CD14-positive monocyte (primary cell): ENCODE measurements around the gene PDE6H. TPM values are rescaled to one million over a fixed set of nuclear protein-coding genes. Genes with fewer than 3 reads are reported as not detected.

Source experiments
- DNase-seq, 3 donors: peaks; one replicate each; pipeline ENCODE4 v3.0.0-alpha.2; 2011 to 2022
- H2AFZ ChIP-seq: 2 replicates; pipeline ENCODE4 v1.6.0; 2012; ENCODE audit warnings: mild to moderate bottlenecking, low read depth, low read length, inconsistent platforms; ENCODE audit not compliant: insufficient read depth, poor library complexity, severe bottlenecking
- H3K27ac ChIP-seq, 2 donors: 1 replicate in 1 of 2; 2 replicates in 1 of 2; pipeline ENCODE4 v1.5.1; 2012 to 2013; ENCODE audit warnings: low read length in 2 of 2, control low read depth in 1 of 2, inconsistent platforms in 1 of 2, low read depth in 1 of 2, mild to moderate bottlenecking in 1 of 2
- H3K27me3 ChIP-seq, 2 donors: one replicate each; pipeline versions ENCODE4 v1.6.0 to v1.6.1; 2011 to 2013; ENCODE audit warnings: low read length in 2 of 2; ENCODE audit not compliant: control insufficient read depth in 2 of 2, insufficient read depth in 2 of 2
- H3K36me3 ChIP-seq, 2 donors: replicated peaks in 1 of 2; 1 replicate in 1 of 2; 2 replicates in 1 of 2; pipeline versions ENCODE4 v1.5.1 to v1.6.1; 2012 to 2013; ENCODE audit warnings: low read length in 2 of 2, control low read depth in 1 of 2, inconsistent platforms in 1 of 2, mild to moderate bottlenecking in 1 of 2; ENCODE audit not compliant: insufficient read depth in 2 of 2, control insufficient read depth in 1 of 2
- H3K4me1 ChIP-seq, 2 donors: 1 replicate in 1 of 2; 2 replicates in 1 of 2; pipeline versions ENCODE4 v1.5.1 to v1.6.1; 2012 to 2013; ENCODE audit warnings: low read length in 2 of 2, control low read depth in 1 of 2, inconsistent platforms in 1 of 2, mild to moderate bottlenecking in 1 of 2, moderate library complexity in 1 of 2; ENCODE audit not compliant: insufficient read depth in 2 of 2, control insufficient read depth in 1 of 2
- H3K4me2 ChIP-seq: replicated peaks from 2 replicates; pipeline ENCODE3; 2012; ENCODE audit warnings: low read length, moderate library complexity, mild to moderate bottlenecking; ENCODE audit not compliant: poor library complexity, severe bottlenecking; ENCODE audit errors: extremely low read depth
- H3K4me3 ChIP-seq, 3 experiments: fragments of 200-600 bp in 1 of 3; sonication (generic) in 1 of 3; replicated peaks in 1 of 3; 1 replicate in 2 of 3; 2 replicates in 1 of 3; pipeline ENCODE4 v1.5.1; 2011 to 2013; ENCODE audit warnings: low read length in 3 of 3, mild to moderate bottlenecking in 3 of 3, control low read depth in 2 of 3, low read depth in 2 of 3, inconsistent platforms in 1 of 3, moderate library complexity in 1 of 3
- H3K79me2 ChIP-seq: 2 replicates; pipeline ENCODE4 v1.6.0; 2012; ENCODE audit warnings: mild to moderate bottlenecking, control low read depth, inconsistent platforms, low read length, moderate library complexity; ENCODE audit not compliant: insufficient read depth
- H3K9ac ChIP-seq: 2 replicates; pipeline ENCODE4 v1.6.0; 2017; ENCODE audit warnings: low read length, mild to moderate bottlenecking; ENCODE audit not compliant: insufficient read depth, poor library complexity, severe bottlenecking
- H3K9me3 ChIP-seq, 2 donors: replicated peaks in 1 of 2; 1 replicate in 1 of 2; 2 replicates in 1 of 2; pipeline versions ENCODE4 v1.5.1 to v1.6.1; 2012 to 2013; ENCODE audit warnings: low read length in 2 of 2, control low read depth in 1 of 2; ENCODE audit not compliant: control insufficient read depth in 1 of 2, insufficient read depth in 1 of 2
- H4K20me1 ChIP-seq: 2 replicates; pipeline ENCODE4 v1.6.0; 2012; ENCODE audit warnings: mild to moderate bottlenecking, low read length, control low read depth, moderate library complexity; ENCODE audit not compliant: insufficient read depth
- H3K27ac Mint-ChIP-seq, 7 donors: one replicate each; pipeline ENCODE4 v1.8.0; 2020; ENCODE audit warnings: mild to moderate bottlenecking in 7 of 7, mixed read lengths in 7 of 7, moderate library complexity in 6 of 7, inconsistent platforms in 2 of 7
- H3K27me3 Mint-ChIP-seq, 3 donors: one replicate each; pipeline ENCODE4 v1.8.0; 2021 to 2022; ENCODE audit warnings: low read depth in 3 of 3, mild to moderate bottlenecking in 3 of 3, mixed read lengths in 3 of 3, moderate library complexity in 3 of 3, inconsistent platforms in 1 of 3
- H3K36me3 Mint-ChIP-seq, 2 donors: one replicate each; pipeline ENCODE4 v1.8.0; 2020; ENCODE audit warnings: mixed read lengths in 2 of 2, inconsistent platforms in 1 of 2, mild to moderate bottlenecking in 1 of 2
- H3K4me1 Mint-ChIP-seq: one replicate; pipeline ENCODE4 v1.8.0; 2020; ENCODE audit warnings: mild to moderate bottlenecking, mixed read lengths
- H3K4me3 Mint-ChIP-seq, 2 donors: one replicate each; pipeline ENCODE4 v1.8.0; 2020; ENCODE audit warnings: mild to moderate bottlenecking in 2 of 2, mixed read lengths in 2 of 2, moderate library complexity in 1 of 2
- H3K9me3 Mint-ChIP-seq, 7 donors: one replicate each; pipeline ENCODE4 v1.8.0; 2020 to 2022; ENCODE audit warnings: mixed read lengths in 7 of 7, mild to moderate bottlenecking in 6 of 7, moderate library complexity in 6 of 7, inconsistent platforms in 2 of 7
- CTCF ChIP-seq: fragments of 200-600 bp; IDR thresholded peaks from one replicate; pipeline ENCODE4 v1.8.0; 2022; ENCODE audit warnings: antibody characterized with exemption, mild to moderate bottlenecking
- WGBS: methylation state at CpG from one replicate; pipeline ENCODE4 v1.1.5; 2013; ENCODE audit warnings: missing lambda C conversion rate; ENCODE audit not compliant: insufficient coverage; 5-methylcytosine and 5-hydroxymethylcytosine counted together
- intact Hi-C, 2 donors: fragments of 100-400 bp; cut with micrococcal nuclease; formaldehyde crosslinking; loops; one replicate each; pipeline versions ENCODE4 v1.15.0 to v1.15.1; 2023
- polyA plus RNA-seq, 3 donors: library from polyadenylated mRNA; depleted of rRNA in 1 of 3; unstranded in 2 of 3; stranded (reverse) in 1 of 3; fragments of 300-500 nt in 2 of 3; fragments of >200 nt in 1 of 3; fragmentation: Illumina TruSeq in 2 of 3; gene quantifications; 1 replicate in 2 of 3; 2 replicates in 1 of 3; pipeline ENCODE4 v1.2.3, GENCODE V29; 2012 to 2021

The PDE6H gene
- polyA plus RNA-seq, 3 donors = 0.33 to 0.56 TPM; not detected in 1

GRCh38 chr12:14948672-14949071, 24.2 kb upstream of the PDE6H start:
- H3K4me2 ChIP-seq = peak overlapping the region; percentile 29
- H4K20me1 ChIP-seq = peaks cover 95% of the 10 kb centered on the region
- peaks cover 68 to 86% of the 10 kb centered on the region in 2 donors for H3K36me3 Mint-ChIP-seq
- H3K79me2 ChIP-seq = peaks cover 92% of the 10 kb centered on the region
- H2AFZ ChIP-seq = no peak overlapping the region
- intact Hi-C loops = loop anchor here in 1 of 2 donors (5.0 kb wide), 1 partner anchor 39 kb away; no protein-coding TSS in a partner anchor
- no peaks in the 10 kb centered on the region for H3K27me3 Mint-ChIP-seq
- H3K27me3 ChIP-seq = no peaks in the 10 kb centered on the region
- H3K9me3 ChIP-seq = no peaks in the 10 kb centered on the region
- peak overlapping the region; percentile 90 to 99 (median 95) for H3K27ac Mint-ChIP-seq
- H3K9ac ChIP-seq = no peak overlapping the region
- H3K4me3 Mint-ChIP-seq = peak overlapping the region; percentile 21 to 50
- peak; percentile 65 to 81 (median 81) for DNase-seq
- H3K27ac ChIP-seq = peak overlapping the region; percentile 54 to 89
- peaks cover 54 to 55% of the 10 kb centered on the region in 2 donors for H3K4me1 ChIP-seq
- WGBS = no CpG with 5 or more reads among the region's 3 CpGs
- peak overlapping the region in 1 of 3 experiments; percentile 21 for H3K4me3 ChIP-seq
- TF ChIP-seq CTCF = no peak
- peaks cover 68 to 73% of the 10 kb centered on the region in 2 donors for H3K36me3 ChIP-seq
- H3K9me3 Mint-ChIP-seq = no peaks in the 10 kb centered on the region
- H3K4me1 Mint-ChIP-seq = peaks cover 50% of the 10 kb centered on the region

GRCh38 chr12:14949631-14950030, 23.2 kb upstream of the PDE6H start:
- H3K4me1 Mint-ChIP-seq = peaks cover 59% of the 10 kb centered on the region
- H3K27me3 Mint-ChIP-seq = no peaks in the 10 kb centered on the region
- H3K4me3 Mint-ChIP-seq = no peak overlapping the region
- Histone ChIP-seq H3K9ac (no peak overlapping the region), H3K4me3 (no peak overlapping the region), H3K4me1 (peaks cover 63 to 64% of the 10 kb centered on the region in 2 donors), H3K79me2 (peaks cover 100% of the 10 kb centered on the region), H3K9me3 (no peaks in the 10 kb centered on the region), H3K36me3 (peaks cover 64% of the 10 kb centered on the region in 2 donors), H3K4me2 (no peak overlapping the region), H3K27me3 (no peaks in the 10 kb centered on the region), H2AFZ (no peak overlapping the region), H3K27ac (peak overlapping the region; percentile 54 to 89), H4K20me1 (peaks cover 98% of the 10 kb centered on the region)
- H3K9me3 Mint-ChIP-seq = no peaks in the 10 kb centered on the region
- 100% methylated on average over 2 of the region's 5 CpGs for WGBS
- intact Hi-C loops = loop anchor here (5.0 to 10.0 kb wide), 4 partner anchors 38 to 755 kb away; partner anchors contain the start of gene PLBD1 (in 1 of the 2)
- H3K27ac Mint-ChIP-seq = peak overlapping the region; percentile 90 to 99 (median 96)
- TF ChIP-seq CTCF = no peak
- no peak for DNase-seq
- peaks cover 66 to 82% of the 10 kb centered on the region in 2 donors for H3K36me3 Mint-ChIP-seq
